Fibroblast of lung (primary cell): ENCODE results near the gene ENOX1.

ENCODE experiments used
- EZH2 ChIP-seq: IDR thresholded peaks from 2 replicates; pipeline ENCODE4 v1.5.1; 2012; ENCODE audit warnings: low read length, control low read depth, mild to moderate bottlenecking; ENCODE audit errors: missing control alignments
- TF ChIP-seq, protein P1 (sequence below), 2 donors: IDR thresholded peaks in 1 of 2; conservative IDR thresholded peaks in 1 of 2; 1 replicate in 1 of 2; 2 replicates in 1 of 2; pipeline ENCODE4 v1.5.1; 2011 to 2012; ENCODE audit warnings: low read length in 2 of 2, control low read depth in 1 of 2, inconsistent platforms in 1 of 2, low read depth in 1 of 2, mild to moderate bottlenecking in 1 of 2

DNA sequence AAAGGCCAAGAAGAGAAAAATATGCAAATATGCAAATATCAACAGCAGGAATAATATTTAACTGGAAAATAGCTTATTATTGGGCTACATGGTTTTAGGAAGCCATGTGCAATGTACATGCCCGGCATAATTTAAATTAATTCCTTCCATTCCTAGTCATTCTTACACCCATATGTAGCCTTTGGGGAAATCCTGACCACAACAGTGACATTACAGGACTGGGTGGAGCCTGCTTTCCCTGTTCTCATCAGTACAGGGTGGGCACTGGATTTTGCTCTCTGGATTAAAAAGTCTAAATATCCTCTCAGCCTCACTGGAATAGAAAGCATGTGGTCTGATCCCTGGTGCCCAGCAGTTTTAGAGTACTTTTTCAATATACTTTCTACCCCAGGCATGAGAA is 565.2 kb downstream of the ENOX1 start:
- TF ChIP-seq, protein P1, sequence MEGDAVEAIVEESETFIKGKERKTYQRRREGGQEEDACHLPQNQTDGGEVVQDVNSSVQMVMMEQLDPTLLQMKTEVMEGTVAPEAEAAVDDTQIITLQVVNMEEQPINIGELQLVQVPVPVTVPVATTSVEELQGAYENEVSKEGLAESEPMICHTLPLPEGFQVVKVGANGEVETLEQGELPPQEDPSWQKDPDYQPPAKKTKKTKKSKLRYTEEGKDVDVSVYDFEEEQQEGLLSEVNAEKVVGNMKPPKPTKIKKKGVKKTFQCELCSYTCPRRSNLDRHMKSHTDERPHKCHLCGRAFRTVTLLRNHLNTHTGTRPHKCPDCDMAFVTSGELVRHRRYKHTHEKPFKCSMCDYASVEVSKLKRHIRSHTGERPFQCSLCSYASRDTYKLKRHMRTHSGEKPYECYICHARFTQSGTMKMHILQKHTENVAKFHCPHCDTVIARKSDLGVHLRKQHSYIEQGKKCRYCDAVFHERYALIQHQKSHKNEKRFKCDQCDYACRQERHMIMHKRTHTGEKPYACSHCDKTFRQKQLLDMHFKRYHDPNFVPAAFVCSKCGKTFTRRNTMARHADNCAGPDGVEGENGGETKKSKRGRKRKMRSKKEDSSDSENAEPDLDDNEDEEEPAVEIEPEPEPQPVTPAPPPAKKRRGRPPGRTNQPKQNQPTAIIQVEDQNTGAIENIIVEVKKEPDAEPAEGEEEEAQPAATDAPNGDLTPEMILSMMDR (conservative IDR thresholded peaks at IDR 0.05 in 1 of 2, IDR thresholded peaks at IDR 0.05 in 1 of 2; ENCODE audit: low read depth in 1 of 2, low read length in 2 of 2), result no peak
- no peak for TF ChIP-seq EZH2
